Right atrium auricular region (tissue), 2 donors: ENCODE data around the gene SNX21. TPM values are rescaled to one million over a fixed set of nuclear protein-coding genes. Genes with fewer than 3 reads are reported as not detected.

Source experiments
- DNase-seq: peaks from one replicate; pipeline ENCODE4 v3.0.0-alpha.2; 2019; ENCODE audit warnings: low spot score
- H3K27ac ChIP-seq, 2 donors: fragments of 200-600 bp; sonication (generic); 1 replicate in 1 of 2; 2 replicates in 1 of 2; pipeline ENCODE4 v1.5.1; 2016 to 2019
- H3K27me3 ChIP-seq, 2 donors: fragments of 200-600 bp; sonication (generic); one replicate each; pipeline versions ENCODE4 v1.5.1 to v1.6.0; 2017 to 2019
- H3K36me3 ChIP-seq: fragments of 200-600 bp; sonication (generic); one replicate; pipeline ENCODE4 v1.5.1; 2016
- H3K4me1 ChIP-seq, 2 donors: fragments of 200-600 bp; sonication (generic); one replicate each; pipeline versions ENCODE4 v1.5.1 to v1.6.0; 2017 to 2019
- H3K4me3 ChIP-seq, 2 donors: fragments of 200-600 bp; sonication (generic); 1 replicate in 1 of 2; 2 replicates in 1 of 2; pipeline ENCODE4 v1.5.1; 2017 to 2019; ENCODE audit warnings: mild to moderate bottlenecking in 1 of 2, moderate library complexity in 1 of 2
- H3K9me3 ChIP-seq, 2 donors: fragments of 200-600 bp; sonication (generic); one replicate each; pipeline ENCODE4 v1.5.1; 2019
- CTCF ChIP-seq, 2 donors: fragments of 200-600 bp; sonication (generic); IDR thresholded peaks; one replicate each; pipeline ENCODE4 v1.5.1; 2019; ENCODE audit warnings: antibody characterized with exemption in 2 of 2
- total RNA-seq, 2 donors: library from RNA; depleted of rRNA; stranded (reverse); fragments of >200 nt; gene quantifications; one replicate each; pipeline ENCODE4 v1.1.0, GENCODE V29; 2016

SNX21 gene
- total RNA-seq, 2 donors from 2014 or later, result 43.5 to 54.7 TPM

DNA sequence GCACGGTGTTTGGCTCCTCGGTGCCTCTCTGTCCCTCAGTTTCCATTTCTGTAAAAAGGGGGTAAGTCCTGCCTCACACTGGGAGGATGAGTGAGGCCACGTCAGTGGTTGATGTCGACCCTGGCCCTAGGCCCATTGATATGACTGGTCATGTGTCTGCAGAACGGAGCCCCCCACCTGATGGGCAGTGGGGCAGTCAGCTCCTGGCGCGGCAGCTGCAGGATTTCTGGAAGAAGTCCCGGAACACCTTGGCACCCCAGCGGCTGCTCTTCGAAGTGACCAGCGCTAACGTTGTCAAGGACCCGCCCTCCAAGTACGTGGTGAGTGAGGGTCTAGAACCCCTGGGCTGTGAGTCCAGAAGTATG, 1.2 kb downstream of the SNX21 start:
- peak overlapping the region; percentile 97 to 99 for H3K27ac ChIP-seq
- TF ChIP-seq CTCF (IDR thresholded peaks at IDR 0.05), result no peak
- peaks cover 0 to 36% of the 10 kb centered on the region in 2 donors for H3K4me1 ChIP-seq
- no peaks in the 10 kb centered on the region for H3K27me3 ChIP-seq
- peaks cover under 1% of the 10 kb centered on the region for H3K36me3 ChIP-seq
- no peaks in the 10 kb centered on the region for H3K9me3 ChIP-seq
- DNase-seq, result no peak
- peak overlapping the region; percentile 85 to 88 for H3K4me3 ChIP-seq

DNA sequence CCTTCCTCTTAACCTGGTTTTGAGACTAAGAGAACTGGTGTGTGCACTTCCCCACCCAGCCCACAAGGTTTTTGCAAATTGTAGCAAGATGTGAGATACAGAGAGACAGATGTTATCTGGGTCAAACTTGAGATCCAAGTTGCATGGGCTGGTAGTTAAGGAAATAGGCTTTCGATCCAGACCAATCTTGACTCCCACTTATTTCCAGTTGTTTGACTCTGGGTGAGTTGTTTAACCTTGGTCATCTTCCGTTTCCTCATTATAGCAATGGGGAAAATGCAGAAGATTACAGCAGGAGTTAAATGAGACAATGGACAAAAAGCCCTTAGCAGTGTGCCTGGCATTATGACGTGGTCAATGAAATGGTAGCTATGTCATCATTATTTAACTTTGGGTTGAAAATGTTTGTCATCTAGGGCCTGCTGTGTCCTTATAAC, 1.7 kb downstream of the SNX21 start:
- DNase-seq, result no peak
- H3K27me3 ChIP-seq, result no peaks in the 10 kb centered on the region
- no peak for TF ChIP-seq CTCF (IDR thresholded peaks at IDR 0.05)
- peaks cover 6% of the 10 kb centered on the region for H3K36me3 ChIP-seq
- H3K9me3 ChIP-seq, result no peaks in the 10 kb centered on the region
- H3K4me1 ChIP-seq, result peaks cover 0 to 36% of the 10 kb centered on the region in 2 donors
- H3K27ac ChIP-seq, result peak overlapping the region; percentile 97 to 99
- H3K4me3 ChIP-seq, result peak overlapping the region; percentile 85 to 88

DNA sequence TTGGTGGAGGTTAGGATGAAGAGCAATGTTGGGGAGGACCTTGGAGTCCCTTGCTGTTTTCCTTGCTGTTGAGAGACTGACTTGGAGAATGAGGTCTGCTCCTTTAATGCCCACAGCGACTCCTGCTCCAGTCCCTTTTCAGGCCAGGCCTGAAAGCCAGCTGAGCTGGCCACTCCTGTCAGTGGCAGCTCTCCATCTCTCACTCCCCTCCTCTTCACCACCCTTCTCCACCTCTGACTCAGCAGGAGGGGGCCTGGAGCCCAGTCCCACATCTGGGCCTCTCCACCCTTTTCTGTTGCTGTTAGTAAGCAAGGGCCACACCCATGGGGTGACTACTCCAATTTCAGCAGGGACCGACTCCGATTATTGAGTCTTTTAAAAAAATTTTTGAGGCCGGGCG, 2.2 kb downstream of the SNX21 start:
- Histone ChIP-seq H3K27ac (peak overlapping the region; percentile 97 to 99), H3K9me3 (no peaks in the 10 kb centered on the region), H3K36me3 (peaks cover 11% of the 10 kb centered on the region), H3K27me3 (no peaks in the 10 kb centered on the region), H3K4me3 (peak overlapping the region; percentile 85 to 88), H3K4me1 (peaks cover 0 to 39% of the 10 kb centered on the region in 2 donors)
- DNase-seq, result peak; percentile 88
- TF ChIP-seq CTCF (IDR thresholded peaks at IDR 0.05), result no peak

GRCh38 chr20:45836841-45837240, 3.2 kb downstream of the SNX21 start:
- Histone ChIP-seq H3K4me3 (no peak overlapping the region), H3K4me1 (peaks cover 0 to 49% of the 10 kb centered on the region in 2 donors), H3K36me3 (peaks cover 18% of the 10 kb centered on the region)

DNA sequence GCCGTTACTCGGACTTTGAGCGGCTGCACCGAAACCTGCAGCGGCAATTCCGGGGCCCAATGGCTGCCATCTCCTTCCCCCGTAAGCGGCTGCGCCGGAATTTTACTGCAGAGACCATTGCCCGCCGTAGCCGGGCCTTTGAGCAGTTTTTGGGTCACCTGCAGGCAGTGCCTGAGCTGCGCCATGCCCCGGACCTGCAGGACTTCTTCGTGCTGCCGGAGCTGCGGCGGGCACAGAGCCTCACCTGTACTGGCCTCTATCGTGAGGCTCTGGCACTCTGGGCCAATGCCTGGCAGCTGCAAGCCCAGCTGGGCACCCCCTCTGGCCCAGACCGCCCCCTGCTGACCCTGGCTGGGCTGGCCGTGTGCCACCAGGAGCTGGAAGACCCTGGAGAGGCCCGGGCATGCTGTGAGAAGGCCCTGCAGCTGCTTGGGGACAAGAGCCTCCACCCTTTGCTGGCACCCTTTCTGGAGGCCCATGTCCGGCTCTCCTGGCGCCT, 7.2 kb downstream of the SNX21 start:
- no peak for TF ChIP-seq CTCF (IDR thresholded peaks at IDR 0.05)
- peaks cover 44% of the 10 kb centered on the region for H3K36me3 ChIP-seq
- no peaks in the 10 kb centered on the region for H3K27me3 ChIP-seq
- H3K9me3 ChIP-seq, result no peaks in the 10 kb centered on the region
- H3K4me1 ChIP-seq, result peaks cover 0 to 42% of the 10 kb centered on the region in 2 donors
- H3K27ac ChIP-seq, result peak overlapping the region in 1 of 2 donors; percentile 33
- DNase-seq, result no peak
- H3K4me3 ChIP-seq, result no peak overlapping the region

More at GRCh38 chr20:45836841-45837240, 3.2 kb downstream of the SNX21 start:
- TF ChIP-seq CTCF (IDR thresholded peaks at IDR 0.05), result no peak
- DNase-seq, result no peak
- Histone ChIP-seq H3K9me3 (no peaks in the 10 kb centered on the region), H3K27ac (peak overlapping the region; percentile 51 to 99), H3K27me3 (no peaks in the 10 kb centered on the region)
